HT1080 (cell line): ENCODE data around the gene EHHADH. TPM values are rescaled to one million over a fixed set of nuclear protein-coding genes. Genes with fewer than 3 reads are reported as not detected.

ENCODE experiments used
- DNase-seq: peaks from one replicate; pipeline ENCODE4 v3.0.0-alpha.2; 2015; ENCODE audit warnings: low read depth
- small RNA-seq: library from RNA; depleted of rRNA; stranded (forward); fragments of <200 nt; gene quantifications from one replicate; pipeline ENCODE3, GENCODE V24; 2014
- total RNA-seq: library from RNA; depleted of rRNA; stranded (reverse); fragments of >200 nt; shearing (Covaris generic); gene quantifications from 2 replicates; pipeline ENCODE4 v1.2.3, GENCODE V29; 2014; rRNA removed

Gene EHHADH
- total RNA-seq, 1 experiment from 2014 or later: 6.8 TPM

- DNase-seq: no peak
These were observed 102.5 kb downstream of the EHHADH start for GRCh38 chr3:185151101-185151963.

GRCh38 chr3:185150561-185150960 is 103.3 kb downstream of the EHHADH start:
- DNase-seq: no peak

- DNase-seq: no peak
These were observed 104.3 kb downstream of the EHHADH start for GRCh38 chr3:185149591-185149990.

- DNase-seq: no peak
These were observed 108.3 kb downstream of the EHHADH start for GRCh38 chr3:185145511-185145910.

GRCh38 chr3:185144784-185145183 is 109.1 kb downstream of the EHHADH start:
- DNase-seq: no peak

Small RNAs within 50 kb of the gene (small RNA-seq; reads per million reads assigned to genes)
- not detected for gene MIR5588

Other genes with a start within 250 kb of the EHHADH start
- gene C3orf70, start 101.0 kb downstream of the EHHADH start, total RNA-seq: 1.7 and 2.6 TPM in 2 replicates
- gene MAP3K13, start 109.1 kb upstream of the EHHADH start, total RNA-seq: 17.6 and 25.6 TPM in 2 replicates
- gene TMEM41A, start 245.0 kb upstream of the EHHADH start, total RNA-seq: 20.0 and 23.9 TPM in 2 replicates